Measurements from ENCODE around the gene STX19.

Gene STX19

DNA sequence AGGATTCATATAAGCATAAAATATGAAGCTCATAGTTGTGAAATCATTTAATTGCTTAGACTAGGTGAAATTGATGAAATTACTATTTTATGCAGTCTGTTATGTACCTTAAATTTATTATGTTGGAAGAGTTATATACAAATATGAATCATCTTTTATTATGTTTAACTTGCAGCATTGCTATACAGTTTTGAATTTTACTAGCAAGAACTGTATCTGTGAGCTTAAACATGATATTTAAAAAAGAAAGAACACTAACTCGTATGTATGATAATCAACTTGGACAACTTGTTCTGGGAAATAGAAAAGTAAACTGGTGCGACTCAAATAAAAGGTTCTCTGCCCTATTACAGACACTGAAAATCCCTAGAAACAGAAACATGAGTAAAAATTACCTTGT is 1.8 kb downstream of the STX19 start:
- DNase-seq, result no peak

DNA sequence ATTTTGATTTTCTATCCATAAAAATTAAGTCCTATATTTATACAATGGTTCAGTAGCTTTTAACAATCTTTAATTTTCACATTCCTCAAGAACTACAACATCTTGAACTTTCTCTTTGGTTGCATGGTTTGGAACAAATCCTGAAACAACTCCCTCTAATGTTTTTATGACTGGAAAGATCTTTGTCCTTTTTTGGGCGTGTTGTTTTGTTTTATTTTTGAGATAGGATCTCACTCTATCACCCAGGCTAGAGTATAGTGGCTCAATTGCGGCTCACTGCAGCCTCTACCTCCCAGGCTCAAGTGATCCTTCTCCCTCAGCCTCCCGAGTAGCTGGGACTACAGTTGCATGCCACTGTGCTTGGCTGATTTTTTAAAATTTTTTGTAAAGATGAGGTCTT is 4.0 kb downstream of the STX19 start:
- no peak for DNase-seq

DNA sequence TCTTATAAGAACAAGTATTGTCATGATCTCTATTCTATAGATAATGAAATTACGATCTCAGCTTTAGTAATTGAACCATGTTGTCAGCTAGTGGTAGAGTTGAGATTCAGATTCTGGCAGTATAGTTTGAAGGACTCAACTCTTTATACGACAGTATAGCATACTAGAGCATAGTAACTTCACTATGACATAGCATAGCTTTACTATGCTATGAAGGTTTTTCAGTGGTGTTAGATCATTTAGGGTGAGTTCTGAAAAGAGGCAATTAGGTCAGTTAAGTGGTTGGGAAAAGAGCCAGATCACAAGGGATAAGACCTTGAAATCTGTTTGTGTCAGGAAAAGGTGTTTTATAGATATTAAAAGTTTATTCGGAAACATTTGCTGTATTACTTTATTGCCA is 8.1 kb downstream of the STX19 start:
- no peak for DNase-seq

DNA sequence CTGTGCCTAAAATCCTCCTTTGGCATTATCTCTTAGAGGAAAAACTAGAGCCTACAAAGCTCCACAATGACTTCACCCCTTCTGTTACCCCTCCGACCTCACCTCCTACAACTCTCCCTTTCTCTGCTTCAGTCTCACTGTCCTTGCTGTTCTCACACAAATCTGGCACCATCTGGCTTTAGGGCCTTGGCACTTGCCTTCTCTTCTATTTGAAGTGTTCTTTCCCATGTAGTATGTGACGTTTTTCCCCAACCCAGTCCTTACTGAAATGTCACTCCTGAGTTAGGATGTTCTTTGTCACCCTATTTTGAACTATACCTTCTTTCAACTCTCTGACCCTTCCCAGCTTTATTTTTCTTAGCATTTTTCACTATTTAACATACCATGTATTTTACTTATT is 8.7 kb downstream of the STX19 start:
- no peak for DNase-seq

DNA sequence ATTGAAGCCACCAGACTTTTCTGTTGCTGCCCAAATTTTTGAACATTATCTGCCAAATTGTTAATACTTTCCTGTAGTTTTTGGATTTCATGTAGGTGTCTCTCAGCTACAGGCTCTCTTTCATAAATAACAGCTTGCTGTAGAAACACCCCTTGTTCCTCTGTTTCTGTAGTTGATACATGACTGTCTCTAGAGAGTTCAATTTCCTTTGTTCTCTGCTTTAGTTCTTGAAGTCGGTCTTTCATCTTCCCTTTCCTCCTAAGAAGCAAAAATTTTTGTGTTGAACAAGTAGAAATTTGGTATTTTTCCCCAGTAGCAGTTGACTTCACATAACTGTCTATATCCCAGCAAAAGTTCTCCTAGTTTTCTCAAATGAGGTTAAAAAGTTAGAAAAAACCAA is 13.4 kb downstream of the STX19 start:
- no peak for DNase-seq

DNA sequence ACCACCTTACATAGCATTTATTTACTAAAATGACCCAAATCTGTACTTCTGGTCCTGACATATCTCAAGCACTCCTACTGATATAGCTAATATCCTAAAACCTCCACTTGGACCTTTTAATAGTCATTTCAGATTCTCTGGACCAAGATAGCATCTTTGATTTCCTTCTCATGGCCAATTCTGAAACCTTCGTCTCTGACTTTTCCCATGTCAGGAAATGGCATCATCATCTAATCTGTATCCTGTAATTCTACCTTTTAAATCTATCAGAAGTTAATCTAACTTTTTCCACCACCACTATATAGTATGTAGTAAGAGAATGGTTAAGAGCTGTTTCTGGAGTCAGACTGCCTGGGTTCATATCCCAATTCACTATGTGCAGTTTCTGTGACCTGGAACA is 16.2 kb downstream of the STX19 start:
- no peak for DNase-seq

DNA sequence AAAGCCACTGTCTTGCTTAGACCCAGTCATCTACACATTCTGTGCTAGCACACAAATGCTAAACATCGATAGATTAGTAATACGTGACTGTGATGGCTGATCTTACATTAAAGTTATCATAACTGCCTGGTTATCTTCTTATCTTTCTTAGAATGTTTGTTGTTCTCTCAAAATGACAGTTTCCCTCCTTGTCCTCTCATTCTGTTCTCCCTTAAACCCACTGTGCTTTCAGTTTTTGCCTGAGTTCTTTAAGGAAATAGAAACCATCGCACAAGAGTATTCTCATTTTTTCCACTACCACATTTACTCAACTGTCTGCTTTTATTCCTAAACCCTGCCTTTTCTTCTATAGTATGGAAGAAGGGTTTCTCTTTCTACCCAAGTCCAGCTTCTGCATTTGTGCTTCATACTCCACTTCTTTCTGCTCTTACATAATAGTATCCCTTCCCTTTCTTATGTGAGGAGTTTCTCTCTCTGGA is 17.1 kb downstream of the STX19 start:
- DNase-seq, result no peak

DNA sequence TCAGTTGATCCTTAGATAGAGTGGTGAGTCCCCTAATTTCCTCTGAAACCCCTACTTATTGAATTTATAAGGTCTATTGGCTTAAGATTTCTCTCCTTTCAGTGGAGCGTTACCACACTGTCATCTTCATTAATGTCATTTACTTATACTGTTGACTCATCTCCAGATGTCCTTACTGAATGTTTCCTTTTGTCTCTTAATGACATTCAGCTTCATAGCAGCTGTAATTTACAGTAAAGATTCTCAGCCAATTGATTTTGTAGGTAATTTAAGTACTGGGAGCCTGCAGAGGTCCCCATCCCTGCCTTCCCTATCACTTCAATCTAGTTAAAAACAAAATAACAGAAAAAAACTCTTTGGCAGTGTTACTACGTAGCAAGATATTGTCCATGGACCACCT is 18.8 kb downstream of the STX19 start:
- no peak for DNase-seq

DNA sequence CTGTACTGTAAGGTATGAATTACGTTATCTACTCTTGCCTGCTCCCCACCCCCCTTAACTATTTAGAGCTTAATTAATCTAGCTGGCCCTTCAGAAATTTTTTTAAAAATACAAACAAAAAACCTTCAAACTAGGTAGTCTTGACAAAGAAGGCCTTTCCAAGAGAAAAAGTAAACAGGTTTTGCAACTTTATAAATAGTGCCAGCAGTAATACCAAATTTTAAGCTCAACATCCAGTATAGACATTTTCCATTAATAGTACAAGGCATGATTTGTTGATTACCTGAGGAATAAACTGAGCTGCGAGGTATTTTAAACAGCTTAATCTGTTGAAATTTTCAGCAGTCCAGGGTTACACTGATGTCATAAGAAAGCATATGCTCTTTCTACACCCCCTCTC is 20.1 kb downstream of the STX19 start:
- no peak for DNase-seq

DNA sequence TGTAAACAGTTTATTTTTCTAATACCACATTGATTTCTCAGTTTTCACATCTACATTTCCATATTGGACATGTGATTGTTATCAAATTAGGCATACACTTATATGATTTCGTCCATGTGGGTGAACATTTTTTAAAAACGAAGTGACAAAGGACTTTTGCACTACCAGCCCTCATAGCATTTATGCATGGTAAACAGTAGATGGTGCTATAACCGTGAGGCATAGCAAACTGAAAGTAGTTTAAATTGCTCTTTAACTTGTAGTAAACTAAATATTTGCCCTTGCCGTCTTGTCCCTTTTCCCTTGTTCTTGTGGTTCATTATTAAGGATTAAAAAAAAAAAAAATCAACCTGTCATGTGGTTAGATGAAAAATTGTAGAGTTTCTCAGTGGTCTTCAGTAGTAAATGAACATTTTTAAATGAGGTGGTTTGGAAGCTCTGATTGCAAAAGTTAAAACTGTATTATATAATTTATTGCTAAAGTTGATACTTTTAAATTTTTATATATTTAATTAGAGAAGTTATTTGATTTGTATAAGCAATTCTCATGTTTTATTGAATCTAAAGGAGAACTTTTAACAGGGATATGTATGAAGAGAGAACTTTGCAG is 24.0 kb downstream of the STX19 start:
- DNase-seq, result no peak

DNA sequence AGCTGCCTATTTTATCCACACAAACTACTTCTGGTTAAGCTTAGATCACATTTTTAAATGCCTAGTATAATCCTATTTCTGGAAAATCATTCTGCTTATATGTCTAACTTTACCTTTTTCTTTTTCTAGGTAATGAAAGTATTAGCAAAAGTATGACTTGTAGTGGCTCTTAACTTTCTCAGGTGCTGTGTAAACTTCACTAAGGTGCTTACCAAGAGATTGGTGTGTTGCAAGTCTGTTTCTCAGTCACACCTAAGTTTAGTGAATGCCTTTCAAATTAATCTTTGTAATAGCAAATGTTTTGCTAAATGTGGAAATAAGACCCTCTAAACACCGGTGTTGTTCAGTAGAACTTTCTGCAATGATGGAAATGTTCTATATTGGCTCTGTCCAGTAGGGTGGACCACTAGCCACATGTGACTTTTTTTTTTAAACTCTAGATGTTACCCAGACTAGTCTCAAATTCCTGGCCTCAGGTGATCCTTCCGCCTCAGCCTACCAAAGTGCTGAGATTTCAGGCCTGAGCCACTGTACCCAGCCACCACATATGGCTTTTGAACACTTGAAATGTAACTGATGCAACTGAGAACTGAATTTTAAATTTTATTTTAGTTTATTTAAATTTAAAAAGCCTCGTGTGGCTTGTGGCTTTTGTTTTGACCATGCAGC is 26.4 kb downstream of the STX19 start:
- no peak for DNase-seq

DNA sequence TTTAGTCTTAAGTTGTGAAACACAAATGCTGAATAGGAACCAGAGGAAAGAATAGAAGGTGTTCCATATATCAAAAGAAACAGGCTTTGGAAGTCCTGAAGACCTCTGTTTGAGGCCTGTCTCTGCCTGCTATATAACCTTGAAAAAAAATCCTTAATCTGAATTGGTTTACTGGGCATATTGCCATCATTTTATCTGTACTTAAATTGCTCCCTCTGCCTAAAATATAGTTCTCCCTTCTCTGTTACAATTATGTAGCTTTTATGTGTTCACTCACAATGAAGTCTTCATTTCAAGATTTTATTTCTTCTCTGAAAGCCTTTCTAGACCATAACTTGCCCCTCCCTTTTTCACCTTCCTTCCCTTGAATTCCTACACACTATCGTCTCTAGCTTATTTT is 27.2 kb downstream of the STX19 start:
- no peak for DNase-seq

DNA sequence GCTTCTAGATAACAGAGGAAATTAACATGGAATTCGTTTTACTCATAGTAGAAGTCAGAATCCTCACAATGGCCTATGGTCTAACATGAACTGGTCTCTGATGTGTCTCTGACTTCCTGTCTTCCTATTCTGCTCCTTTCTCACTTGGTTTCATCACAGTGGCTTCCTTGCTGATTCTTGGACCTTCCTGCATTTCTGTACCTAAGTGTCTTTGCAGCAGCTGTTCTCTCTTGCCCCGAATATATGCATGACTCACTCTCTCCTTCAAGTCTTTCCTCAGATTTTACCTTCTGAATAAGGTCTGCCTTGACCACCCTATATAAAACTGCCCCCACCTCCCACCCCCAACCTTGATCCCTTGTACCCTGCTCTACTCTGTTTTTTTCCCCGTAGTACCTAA is 34.3 kb downstream of the STX19 start:
- no peak for DNase-seq

DNA sequence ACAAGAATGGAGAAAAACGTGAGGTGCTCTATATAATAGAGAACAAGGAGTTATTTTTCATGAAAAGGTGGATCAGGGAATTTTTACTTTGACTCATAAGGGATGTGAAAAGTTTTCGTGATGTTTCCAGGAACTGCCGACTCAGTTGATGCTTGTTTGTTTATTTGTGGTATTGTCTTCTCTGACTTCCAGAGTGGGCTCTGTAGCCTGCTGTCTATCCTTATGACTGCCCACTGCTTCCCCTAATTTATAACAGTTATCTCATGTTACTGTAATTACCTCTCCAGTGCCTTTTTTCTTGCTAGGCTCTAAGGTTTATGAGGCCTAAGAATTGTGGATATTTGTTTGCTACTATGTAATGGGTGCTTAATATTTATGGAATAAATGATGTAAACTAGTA is 36.2 kb downstream of the STX19 start:
- DNase-seq, result no peak

DNA sequence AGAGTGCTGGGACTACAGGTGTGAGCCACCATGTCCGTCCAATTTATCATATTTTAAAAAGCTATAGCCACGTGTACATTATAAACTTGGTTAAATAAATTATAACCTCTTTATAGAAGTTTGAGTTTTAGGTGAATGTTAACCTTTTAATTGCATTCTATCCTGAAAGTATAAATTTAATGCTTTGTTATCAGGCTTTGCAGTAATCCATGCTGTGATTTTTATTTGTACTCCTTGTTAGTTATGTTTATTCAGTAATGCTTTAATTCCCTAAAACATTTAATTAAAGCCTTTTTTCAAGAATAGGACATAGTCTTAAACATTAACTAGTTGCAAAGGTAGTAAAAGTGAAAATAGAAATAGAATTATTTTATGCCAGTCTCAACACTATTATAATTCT is 36.8 kb downstream of the STX19 start:
- no peak for DNase-seq

DNA sequence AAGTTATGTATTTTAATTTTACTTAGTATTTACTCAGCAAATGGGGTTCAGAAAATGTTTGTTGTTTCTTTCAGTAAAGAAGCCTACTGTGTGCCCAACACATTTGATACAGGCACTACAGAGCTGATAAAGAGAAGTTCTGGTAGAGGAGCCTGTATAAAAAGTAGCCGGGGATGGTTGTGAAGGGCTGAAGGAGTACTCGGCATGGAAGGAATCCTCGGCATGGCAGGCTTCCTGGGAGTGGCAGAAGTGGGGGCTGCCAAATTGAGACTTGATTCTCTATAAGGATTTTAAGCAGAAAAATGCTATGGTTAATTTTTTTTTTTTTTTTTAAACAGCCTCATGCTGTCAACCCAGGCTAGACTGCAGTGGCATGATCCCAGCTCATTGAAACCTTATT is 39.2 kb downstream of the STX19 start:
- DNase-seq, result no peak

DNA sequence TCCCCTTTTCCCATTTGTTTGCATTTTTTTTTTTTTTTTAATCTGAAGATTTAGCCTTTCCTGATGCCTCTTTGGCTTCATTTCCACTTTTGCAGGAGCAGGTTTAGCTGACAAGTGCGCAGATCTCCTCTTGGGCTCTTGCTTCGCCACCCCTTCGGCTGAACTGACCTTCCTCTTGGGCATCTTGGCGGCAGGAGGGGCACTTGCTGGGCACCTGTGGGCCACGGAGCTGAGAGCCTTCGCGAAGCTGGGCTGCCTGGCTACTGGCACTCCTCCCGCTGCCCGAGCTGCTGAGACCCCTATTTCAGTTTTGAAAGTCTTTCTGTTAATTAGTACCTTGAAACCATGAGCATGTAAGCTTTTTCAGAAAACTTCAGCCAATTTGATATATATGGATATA is 39.6 kb downstream of the STX19 start:
- no peak for DNase-seq

DNA sequence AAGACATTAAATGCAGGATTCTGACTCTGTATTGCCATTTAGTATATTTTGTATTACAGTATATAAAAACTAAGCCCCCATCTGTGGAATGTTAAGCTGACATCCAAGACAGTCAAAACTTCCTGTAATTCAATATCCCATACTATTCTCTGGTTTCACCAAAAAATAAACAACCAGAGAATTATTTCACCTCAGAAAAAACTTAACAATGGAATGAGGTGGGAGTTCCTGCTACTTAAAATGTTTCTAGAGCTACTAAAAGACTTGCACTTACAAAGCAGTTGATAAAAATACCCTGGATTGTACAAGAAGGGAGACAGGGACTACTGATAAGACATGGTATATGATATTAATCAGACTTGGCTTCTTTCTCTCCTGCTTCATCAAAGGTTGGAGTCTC is 40.1 kb downstream of the STX19 start:
- no peak for DNase-seq

DNA sequence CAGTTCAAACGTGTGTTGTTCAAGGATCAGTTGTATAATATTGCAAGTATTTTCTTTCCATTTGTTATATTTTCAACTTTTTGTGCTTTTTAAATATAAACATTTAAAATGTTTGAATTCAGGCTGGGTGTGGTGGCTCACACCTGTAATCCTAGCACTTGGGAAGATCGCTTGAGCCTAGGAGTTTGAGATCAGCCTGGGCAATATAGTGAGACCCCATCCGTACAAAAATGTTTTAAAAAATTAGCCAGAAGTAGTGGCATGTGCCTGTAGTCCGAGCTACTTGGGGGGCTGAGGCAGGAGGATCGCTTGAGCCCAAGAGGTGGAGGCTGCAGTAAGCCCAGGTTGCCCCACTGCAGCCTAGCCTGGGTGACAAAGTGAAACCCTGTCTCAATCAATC is 43.8 kb downstream of the STX19 start:
- DNase-seq, result no peak

DNA sequence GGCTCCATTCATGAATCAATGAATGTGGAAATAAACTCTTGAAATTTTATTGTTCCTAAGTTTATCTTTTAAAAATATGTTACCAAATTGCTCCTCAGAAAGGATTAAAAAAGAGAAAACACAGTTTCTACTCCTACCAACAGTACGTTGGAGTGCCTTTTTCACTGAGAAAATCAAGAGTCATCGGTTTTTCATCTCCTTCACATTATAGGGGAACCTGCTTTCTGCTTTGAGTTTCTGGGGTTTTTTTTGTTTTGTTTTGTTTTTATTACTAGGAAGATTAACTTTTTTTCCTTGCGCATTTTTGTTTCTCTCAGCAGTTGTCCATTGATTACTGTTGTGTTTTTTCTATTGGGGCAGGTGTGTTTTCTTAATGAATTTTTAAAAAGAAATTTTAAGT is 45.0 kb downstream of the STX19 start:
- no peak for DNase-seq

DNA sequence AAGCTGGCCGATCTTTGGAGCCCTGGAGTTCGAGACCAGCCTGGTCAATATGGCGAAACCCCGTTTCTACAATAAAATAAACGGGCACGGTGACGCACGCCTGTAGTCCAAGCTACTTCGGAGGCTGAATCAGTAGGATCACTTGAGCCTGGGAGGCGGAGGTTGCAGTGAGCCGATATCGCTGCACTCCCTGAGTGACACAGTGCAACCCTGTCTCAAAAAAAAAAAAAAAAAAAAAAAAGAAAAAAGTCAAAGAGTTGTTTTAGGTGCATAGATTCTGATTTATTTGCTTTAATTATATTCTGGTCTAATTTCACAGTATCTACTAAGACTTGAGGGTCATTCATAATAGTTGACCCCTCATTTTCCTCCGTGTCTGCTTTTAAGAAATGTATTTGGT is 46.7 kb downstream of the STX19 start:
- no peak for DNase-seq

DNA sequence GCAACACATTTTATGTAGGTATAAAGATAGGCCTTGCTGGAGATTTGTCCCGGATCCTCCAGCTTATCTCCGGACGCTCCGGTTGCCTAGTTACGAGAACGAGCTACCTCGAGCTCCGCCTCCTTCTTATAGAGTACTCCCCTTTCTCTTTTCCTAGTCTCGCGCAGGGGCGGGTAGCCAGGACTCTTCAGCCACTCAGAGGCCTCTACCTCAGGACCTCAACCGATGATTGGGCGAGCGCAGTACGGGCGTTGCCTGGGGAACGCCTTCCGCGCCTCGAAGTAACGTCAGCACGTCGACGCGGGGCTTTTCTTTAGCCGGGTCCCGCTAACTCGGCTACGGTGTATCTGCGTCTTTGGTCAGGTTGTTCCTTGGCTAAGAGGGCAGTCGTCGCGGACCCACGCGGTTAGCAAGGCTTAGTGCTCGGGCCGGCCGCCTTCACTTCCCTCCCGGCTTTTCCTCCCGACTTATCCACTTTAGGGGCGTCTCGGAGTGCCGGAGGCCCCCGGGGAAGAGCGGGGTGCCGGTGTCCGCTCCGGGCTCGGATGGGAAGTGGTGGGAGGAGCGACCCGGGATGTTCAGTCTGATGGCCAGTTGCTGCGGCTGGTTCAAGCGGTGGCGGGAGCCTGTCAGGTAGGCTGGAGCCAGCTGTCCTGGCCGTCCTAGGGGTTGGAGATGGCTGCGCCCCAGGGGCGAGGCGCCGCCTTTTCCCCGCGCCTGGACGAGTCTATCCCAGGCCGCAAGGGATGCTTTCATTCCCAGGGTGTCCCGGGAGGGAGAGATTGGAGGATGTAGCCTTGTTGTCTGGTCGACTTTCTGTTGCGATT is 48.3 kb downstream of the STX19 start, which contains the start of gene ARL13B:
Gene ARL13B, plus strand, starts transcription at position 306 of the 827 bp plus-strand sequence. Its CDS starts 269 bp downstream, at position 575.
- DNase-seq, result peak; percentile 90

DNA sequence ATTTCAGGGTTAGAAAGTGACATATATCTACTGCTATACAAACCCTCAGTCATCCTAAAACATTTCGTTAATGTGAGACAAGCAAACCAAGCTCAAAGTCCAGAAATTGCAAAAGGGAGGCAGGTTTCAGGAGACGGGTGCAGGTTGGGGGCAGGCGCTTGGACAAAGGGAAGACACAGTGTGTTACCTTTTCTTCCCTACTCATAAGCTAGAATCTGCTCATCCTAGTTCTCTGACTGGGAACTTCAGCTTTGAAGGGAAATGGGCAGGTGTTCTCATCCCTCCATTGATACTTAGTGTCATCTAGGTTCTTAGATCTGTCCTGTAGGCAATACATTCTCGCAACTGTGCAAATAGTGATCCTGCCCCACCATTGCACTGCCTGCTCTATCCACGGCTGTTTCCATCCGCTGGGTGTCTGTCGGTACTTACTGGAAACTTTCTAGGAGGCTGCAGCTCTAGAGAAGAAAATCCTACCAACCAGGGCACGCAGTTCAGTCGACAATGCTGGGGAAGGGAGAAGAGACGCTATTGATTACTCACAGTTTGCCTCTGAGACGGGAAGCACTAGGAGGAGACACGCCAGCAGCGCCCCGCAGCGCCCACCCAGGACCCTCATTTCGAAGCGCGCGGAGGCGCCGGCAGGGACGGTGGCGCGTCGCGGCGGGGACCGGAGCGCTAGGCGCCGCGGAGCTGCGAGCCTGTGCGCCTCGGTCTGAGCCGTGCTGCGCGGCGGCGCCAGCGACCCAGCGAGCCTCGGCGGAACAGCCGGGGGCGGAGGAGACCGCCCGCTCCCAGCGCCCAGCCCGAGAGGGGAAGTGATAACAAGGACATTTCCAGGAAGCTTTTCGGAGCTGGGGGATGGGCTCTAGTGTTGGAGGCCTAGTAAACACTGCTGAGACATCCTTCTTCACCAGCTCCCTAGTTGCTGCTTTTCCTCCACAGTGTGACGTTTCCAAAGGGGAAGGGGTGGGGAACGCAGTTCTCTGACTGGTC is 55.0 kb downstream of the STX19 start, which contains the start of gene PROS1:
Gene PROS1, minus strand, starts transcription at position 766 of the 996 bp plus-strand sequence. Its CDS starts 147 bp downstream, at position 619.
- peak; percentile 42 for DNase-seq
